HG02870 (cell line): ENCODE results near the gene CRACR2A.

Experiments used
- ATAC-seq: cut with Tn5 transposase; IDR thresholded peaks from one replicate; pipeline ENCODE4 v1.9.1; 2021; ENCODE audit warnings: mild to moderate bottlenecking, moderate library complexity; ENCODE audit not compliant: unreplicated experiment

Gene CRACR2A, protein sequence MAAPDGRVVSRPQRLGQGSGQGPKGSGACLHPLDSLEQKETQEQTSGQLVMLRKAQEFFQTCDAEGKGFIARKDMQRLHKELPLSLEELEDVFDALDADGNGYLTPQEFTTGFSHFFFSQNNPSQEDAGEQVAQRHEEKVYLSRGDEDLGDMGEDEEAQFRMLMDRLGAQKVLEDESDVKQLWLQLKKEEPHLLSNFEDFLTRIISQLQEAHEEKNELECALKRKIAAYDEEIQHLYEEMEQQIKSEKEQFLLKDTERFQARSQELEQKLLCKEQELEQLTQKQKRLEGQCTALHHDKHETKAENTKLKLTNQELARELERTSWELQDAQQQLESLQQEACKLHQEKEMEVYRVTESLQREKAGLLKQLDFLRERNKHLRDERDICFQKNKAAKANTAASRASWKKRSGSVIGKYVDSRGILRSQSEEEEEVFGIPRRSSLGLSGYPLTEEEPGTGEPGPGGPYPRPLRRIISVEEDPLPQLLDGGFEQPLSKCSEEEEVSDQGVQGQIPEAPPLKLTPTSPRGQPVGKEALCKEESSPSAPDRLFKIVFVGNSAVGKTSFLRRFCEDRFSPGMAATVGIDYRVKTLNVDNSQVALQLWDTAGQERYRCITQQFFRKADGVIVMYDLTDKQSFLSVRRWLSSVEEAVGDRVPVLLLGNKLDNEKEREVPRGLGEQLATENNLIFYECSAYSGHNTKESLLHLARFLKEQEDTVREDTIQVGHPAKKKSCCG

DNA sequence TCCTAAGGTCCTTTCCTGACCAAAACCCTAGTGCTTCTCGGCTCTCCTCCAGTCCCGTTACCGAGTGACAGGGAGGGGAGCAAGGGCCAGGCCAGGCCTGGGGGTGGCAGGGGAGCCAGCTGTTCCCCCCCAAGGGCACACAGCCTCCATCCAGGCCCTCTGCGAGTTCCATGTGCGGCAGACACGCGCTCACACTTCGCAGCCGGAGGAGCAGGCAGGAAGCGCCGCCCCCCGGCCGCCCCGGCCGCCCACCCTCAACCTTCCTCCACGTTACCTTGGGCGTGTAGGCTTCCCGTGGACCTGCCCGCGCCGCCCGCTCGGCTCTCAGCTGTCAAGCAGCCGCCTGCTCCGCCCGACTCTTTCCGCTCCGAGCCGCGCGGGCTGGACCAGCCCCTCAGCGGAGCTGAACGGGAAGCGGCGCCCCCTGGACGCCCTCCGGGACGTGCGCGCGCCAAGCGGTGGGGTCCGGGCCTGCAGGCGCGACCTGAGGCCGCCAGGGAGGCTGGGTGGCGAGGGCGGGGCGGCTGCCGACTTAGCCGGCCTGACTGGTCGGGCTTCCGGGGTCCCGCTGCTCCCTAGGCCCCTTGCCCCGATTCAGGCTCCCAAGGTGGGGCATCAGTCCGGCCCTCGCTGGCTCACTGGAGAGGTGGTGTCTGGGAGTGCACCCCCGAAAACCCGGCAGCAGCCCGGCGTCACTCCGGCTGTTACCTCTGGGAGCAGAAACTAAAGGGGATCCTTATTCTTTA, at the start of gene CRACR2A:
TSS of gene CRACR2A (minus strand) at position 369 of the 746 bp plus-strand sequence. CDS start 56,110 bp downstream, outside the sequence.
- ATAC-seq = peak; percentile 69

DNA sequence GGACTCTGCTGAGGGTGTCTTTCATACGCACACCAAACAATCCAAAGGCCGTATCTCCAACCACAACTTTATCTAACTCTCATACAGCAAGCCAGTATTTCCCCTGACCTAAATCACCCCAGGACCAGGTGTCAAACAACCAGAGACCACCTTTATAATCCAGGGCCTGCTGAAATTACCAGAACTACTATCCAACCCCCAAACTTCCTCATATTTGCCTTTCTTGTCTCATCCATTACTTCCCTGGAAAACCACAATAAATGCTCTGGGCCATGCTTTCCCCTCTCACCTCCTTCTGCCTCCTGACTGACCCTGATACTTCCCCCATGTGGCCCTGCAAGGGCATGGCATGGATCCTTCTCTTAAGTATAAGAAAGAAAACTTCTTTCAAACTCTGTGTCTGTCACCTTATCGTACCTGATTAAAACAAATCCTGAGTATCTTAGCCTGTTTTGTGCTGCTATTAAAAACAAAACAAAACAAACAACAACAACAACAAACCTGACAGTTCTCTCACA, 44.7 kb upstream of the CRACR2A start:
- ATAC-seq = no peak

DNA sequence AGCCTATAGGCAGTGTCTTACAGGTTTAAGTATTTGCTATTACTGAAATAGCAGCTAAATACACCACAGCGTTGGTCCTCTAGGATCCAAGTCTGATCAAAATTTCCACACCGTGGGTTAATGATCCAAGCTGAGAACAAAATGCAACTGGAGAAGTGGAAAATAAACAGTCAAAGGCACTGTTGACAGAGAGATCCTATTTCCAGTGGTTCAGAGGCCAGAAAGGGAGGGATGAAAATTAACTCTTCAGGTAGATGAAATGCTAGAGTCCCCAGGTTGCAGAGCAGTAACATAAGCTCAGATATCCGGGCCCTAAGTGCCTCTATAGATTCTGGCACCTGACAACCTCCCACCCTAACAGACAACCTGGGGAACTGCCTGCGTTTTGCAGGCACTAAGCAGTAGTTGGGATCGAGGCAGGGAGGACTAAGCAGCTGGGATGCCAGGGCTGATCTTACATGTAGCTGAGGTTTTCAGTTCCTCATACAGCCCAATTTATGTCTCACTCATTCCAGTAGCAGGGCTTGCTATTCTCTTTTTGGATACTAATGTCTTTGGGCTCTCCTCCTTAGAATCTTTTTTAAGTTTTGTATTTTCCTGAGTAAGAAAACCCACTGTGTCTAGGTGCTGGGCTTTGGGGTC, 42.7 kb upstream of the CRACR2A start:
- ATAC-seq = no peak

DNA sequence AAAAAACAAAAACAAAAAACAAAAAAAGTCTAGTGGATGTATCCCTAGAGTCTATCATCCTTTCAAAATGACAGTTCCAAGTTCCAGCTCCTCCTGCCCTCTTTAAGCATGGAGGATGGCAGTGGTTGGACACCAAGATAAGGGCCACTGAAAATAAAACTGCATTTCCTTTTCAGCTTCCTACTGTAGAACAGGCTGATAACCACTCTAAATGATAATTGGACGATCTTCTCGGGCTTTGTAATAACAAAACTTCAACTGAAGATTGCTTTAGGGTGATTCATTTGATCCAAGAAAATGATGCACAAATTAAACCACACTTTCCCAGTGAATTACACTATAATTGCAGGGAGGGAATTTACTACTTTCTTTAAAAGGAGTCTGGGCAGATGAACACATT, 42.2 kb upstream of the CRACR2A start:
- ATAC-seq = no peak

DNA sequence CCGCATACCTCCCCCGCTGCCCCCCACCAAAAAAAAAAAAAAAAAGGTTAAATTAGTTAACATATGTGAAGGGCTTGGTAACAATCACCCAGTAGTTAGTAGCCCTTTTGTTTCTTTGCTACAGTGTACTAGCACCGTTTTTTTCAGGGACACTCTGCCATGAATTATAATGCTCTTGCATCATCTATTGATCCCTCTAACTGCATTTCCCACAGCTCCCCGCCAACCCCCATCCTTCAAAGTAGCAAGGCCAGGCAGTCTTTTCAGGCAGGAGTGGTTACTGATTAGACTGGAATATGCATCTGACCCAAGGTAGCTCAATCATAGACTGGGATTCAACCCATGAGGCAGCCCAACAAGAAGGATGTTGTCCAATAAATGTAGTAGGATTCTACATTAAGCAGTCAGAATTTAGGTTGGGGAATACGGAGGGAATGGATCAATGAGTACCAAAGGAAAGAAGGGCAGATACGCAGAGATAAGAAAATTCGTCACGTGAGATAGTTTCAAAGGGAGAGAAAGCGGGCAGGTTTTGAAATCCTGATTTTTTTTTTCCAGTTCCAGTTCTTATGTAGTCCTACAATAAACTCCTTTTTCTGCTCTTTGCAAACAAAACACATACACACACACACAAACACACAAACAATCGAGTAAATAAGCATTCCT, 39.8 kb upstream of the CRACR2A start:
- ATAC-seq = no peak

DNA sequence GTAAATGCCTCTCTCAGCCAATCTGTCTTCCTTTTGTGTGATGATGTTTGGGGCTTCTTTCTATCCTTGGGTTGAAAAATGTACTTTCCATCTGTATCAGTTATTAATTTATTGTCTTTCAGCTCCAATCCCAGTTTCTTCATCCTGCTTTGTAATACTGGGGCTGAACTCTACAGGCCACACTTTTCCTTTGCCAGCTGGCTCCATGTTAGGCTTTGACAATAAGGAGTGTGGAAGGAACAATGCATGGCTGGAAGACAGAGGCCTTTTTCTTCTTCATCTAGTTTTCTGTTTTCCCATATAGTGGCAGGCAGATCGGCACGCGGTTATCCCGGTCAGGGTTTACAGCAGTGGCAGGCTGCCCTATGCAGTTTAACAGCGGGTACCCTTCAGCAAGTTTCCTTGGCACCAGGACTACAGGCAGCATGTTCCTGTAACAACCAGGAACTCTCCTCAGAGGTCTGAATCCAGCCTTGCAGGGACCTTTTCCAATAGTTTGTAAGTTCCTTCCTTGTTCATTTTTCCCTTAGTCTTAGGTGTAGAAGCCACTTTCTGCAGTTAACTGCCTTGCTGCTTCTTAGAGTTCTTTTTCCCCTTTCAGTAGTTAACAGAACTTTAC, 38.5 kb upstream of the CRACR2A start:
- no peak for ATAC-seq

DNA sequence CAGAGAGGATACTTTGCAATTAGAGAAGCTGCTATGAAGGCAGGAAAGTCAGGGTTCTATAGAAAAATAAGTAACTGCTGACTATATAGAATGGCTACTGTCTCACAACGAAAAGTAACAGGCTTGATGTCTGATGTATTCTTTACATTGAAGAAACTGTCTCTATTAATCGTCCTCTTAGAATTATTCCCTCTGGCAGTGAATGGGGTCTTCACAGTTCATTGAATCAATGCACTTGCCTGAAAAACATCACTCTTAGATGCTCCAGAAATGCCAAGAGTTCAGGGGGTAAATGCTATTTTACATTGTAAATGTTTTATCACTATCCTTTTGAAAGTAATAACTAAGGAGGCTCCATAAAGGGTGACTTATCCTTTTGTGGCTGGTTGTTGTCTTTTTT, 37.7 kb upstream of the CRACR2A start:
- no peak for ATAC-seq

DNA sequence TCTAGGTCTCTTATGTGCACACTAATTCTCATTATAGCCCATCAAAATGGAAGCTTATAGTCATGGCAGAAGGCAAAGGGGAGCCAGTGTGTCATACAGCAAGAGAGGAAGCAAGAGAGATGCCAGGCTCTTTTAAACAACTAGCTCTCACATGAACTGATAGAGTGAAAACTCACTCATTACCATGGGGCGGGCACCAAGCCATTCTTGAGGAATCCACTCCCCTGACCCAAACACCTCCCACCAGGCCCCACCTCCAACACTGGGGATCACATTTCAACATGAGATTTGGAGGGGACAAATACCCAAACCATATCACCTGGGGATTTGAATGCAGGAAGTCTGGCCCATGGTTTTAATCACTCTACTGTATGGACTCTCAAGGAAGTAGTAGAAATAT, 36.9 kb upstream of the CRACR2A start:
- no peak for ATAC-seq

DNA sequence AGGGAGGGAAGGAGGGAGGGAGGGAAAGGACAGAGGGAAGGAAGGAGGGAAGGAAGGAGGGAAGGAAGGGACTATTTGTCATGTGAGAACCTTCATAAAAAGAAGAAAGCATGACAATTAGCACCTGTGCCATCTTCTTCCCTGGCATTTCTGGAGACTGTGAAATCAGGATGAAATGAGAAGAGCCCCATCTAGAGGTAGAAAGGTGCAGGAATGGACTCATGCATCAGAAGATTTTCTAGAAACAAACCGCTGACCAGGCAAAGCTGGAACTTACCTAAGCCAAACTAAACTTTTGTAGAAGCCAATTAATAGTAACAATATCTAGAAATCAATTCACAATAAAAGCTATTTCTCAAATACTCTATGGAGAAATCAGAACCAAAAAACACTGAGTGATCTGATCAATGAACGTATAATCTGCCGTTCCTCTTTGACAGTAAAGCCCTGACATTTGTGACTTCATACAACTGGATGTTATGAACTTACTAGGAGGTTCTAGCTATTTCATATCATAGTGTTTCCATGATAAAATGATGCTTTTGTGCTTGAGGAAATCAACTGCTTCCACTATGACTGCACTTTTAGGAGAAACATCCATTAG, 24.4 kb upstream of the CRACR2A start:
- ATAC-seq = no peak

DNA sequence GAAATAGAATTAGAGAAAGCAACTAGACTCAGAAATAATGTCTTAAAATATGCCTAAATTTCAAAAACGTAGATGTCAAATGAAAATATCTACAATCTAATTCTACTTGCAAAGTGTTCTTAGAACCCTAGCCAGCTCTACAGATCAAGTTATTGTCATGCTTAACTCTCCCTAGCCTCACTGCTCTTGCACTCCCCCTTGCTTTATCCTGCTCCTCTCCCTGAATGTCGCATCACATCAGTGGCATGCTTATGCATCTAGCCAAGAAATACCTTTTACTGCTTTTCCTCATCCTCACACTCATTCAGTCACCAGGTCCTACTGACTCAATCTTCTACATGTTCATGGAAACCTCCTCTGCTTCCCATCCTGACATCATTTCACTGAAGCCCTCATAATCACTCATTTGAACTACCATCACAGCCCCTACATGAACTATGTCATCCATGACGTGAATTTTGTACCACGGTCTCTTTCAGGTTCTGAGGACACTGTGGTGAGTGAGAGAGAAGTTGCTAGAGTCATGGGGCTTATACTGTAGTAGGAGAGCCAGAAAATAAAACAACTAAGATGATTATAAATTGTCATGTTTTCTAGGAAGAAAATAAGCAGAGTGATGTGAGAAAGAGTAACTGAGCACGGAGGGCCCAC, 22.6 kb upstream of the CRACR2A start:
- ATAC-seq = no peak

DNA sequence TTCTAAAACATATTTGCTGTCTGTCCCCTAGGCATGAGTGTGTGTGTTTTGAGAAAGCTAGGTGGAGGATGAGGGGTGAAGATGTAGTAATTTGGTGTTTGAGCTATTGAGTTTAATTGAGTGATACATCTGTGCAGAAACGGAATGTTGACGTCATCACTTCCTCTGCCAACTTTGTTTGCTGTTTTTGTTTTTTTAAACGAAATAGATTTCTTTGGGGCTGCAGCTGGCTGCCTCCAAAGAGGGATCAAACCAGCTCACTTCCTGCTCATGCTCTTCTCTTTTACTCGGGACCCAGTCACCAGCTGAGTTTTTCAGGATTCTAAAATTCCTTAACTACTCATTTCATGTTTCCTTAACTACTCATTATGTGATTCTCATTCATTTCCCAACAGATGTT, 19.5 kb upstream of the CRACR2A start:
- ATAC-seq = no peak

DNA sequence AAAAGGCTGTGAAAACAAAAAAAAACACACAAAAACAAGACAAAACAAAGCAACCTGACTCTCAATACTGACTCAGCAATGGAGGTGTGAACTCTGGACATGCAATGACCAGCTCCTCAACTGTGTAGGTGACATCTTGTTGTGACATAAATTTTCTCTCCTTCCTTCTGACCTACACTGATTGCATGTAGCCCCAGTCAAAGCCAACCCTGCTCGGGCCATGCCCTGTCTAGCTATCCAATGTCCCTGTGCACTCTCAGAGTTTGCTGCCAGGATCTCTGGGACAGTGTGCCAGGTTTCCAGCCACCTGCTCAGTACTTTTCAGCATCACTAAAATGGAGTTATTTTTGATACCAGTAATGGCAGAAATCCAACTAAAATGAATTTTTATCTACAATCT, 18.9 kb upstream of the CRACR2A start:
- no peak for ATAC-seq

DNA sequence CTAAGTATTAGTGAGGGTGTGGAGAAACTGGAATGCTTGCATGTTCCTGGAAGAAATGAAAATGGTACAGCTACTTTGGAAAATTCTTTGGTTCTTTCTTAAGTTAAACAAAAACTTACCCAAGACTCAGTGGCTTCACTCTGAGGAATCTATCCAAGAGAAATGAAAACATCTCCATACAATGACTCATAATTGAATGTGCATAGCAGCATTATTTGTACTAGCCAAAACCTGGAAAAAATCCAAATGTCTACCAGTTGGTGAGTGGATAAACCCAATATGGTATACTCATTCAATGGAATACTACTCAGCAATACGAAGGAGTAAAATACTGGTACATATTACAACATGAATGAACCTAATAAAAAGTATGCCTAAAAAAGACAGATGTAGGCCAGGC, 18.0 kb upstream of the CRACR2A start:
- no peak for ATAC-seq

DNA sequence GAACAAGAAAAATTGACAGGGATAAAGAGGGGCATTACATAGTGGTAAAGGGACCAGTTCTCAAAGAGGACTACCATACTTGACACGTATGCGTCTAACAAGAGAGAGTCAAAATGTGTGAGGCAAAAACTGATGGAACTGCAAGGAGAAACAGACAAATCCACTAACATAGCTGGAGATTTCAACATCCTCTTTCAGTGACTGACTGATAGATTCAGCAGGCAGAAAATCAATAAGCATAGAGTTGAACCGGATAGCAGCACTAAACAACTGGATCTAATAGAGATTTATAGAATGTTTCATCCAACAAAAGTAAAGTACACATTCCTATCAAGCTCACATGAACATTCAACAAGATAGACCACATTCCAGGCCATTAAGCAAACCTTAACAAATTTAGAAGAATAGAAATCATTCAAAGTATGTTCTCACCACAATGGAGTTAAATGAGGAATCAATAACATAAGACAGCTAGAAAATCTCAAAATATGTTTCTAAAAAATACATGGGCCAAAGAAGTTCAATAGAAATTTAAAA, 16.1 kb upstream of the CRACR2A start:
- no peak for ATAC-seq

DNA sequence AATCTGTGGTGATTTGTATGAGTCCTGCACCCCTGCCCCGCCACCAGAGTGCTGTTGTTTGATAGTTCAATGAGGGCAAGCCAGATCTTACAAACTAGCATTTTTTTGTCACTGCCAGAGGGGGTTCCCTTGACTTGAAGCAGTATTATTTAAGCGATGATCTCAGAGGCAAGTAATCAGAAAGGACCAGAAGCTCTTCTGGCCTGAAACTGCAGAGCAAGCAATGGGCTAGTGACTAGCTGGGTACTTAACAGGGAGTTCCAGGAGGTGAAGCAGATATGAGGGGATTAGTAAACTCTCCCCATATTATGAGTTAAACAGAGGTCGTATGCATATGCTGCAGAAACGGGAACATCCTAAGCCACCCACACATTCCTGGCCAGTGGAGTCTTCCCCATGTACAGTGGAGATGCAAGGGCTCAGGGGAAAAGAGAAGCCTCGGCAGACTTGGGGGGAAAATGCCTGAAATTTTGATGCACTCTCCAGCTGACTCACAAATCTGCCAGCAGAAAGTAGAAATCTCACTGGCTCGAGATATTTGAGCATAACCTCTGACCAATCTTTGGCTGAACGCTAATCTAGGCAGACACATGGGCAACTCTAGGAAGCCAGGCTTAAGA, 8.3 kb upstream of the CRACR2A start:
- ATAC-seq = no peak

DNA sequence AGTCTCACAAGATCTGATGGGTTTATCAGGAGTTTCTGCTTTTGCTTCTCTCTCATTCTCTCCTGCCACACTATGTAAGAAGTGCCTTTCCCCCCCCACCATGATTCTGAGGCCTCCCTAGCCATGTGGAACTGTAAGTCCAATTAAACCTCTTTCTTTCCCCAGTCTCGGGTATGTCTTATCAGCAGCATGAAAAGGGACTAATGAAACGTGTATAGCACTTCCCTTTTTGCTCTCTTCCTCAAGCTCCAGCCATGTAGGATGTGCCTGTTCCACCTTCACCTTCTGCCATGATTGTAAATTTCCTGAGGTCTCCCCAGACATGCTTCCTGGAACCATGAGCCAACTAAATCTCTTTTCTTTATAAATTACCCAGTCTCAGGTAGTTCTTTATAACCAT, 7.0 kb upstream of the CRACR2A start:
- no peak for ATAC-seq

DNA sequence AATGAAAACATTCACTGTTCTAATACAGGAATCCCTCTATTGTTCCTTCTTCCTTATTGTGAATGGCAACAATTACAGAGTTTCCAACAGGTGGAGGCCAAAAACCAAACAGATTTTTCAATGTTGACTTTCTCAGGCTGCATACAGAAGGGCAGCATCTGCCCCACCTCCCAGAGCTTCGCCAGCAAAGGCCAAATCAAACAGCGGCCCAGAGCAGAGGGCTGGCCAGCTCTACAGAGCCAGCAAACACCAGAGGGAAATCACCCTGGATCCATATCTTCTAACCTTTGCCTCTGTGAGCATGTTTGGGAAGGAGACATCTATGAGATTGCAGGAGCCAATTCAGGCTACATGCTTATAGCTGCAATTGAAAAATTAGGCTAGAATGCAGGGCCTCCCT, 4.4 kb upstream of the CRACR2A start:
- ATAC-seq = no peak

DNA sequence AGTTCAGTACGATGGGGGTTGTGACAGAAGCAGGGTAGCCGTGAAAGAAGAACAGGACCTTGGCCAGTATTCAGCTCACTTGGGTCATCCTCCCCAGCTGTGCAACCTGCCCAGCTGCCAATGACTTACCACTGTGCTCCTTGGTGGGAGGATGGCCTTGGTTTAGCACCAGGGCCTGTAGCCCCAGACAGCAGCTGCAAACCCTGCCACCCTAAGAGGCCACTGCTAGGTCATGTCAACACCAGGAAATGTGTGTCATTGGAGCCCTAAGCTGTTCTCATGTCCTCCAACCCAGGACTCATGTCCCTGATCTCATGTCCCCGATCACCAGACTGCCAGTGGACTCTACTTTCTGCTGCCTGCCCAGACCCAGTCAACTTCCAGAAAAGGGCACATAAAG, 3.0 kb upstream of the CRACR2A start:
- no peak for ATAC-seq
